Gastroesophageal sphincter (tissue), 3 donors: Measurements from ENCODE around the gene PLCB4.

ENCODE experiments used
- CTCF ChIP-seq, 4 experiments: fragments of 200-600 bp in 2 of 4; fragments of 450-650 bp in 2 of 4; sonication (generic) in 1 of 4; IDR thresholded peaks; one replicate each; pipeline ENCODE4 v1.5.1; 2017 to 2019; ENCODE audit warnings: antibody characterized with exemption in 4 of 4, mild to moderate bottlenecking in 2 of 4, moderate library complexity in 2 of 4
- EP300 ChIP-seq: sonication (generic); formaldehyde crosslinking; IDR thresholded peaks from one replicate; pipeline ENCODE4 v1.6.1; 2017; ENCODE audit warnings: antibody characterized with exemption, mild to moderate bottlenecking
- POLR2A ChIP-seq, 2 donors: fragments of 450-650 bp; IDR thresholded peaks; one replicate each; pipeline ENCODE4 v1.6.1; 2017; ENCODE audit warnings: antibody characterized with exemption in 2 of 2, mild to moderate bottlenecking in 2 of 2, moderate library complexity in 1 of 2
- POLR2AphosphoS5 ChIP-seq: sonication (generic); formaldehyde crosslinking; IDR thresholded peaks from one replicate; pipeline ENCODE4 v1.6.1; 2017; ENCODE audit warnings: antibody characterized with exemption

GRCh38 chr20:9078826-9079731 lies 10.2 kb downstream of the PLCB4 start:
- TF ChIP-seq CTCF (IDR thresholded peaks at IDR 0.05), result no peak
- TF ChIP-seq POLR2AphosphoS5, result no peak
- TF ChIP-seq POLR2A (IDR thresholded peaks at IDR 0.05), result no peak
- TF ChIP-seq EP300, result no peak
